GM23338 (cell line): ENCODE measurements around the gene TENM3. TPM values are rescaled to one million over a fixed set of nuclear protein-coding genes. Genes with fewer than 3 reads are reported as not detected.
A peak's percentile ranks its signal among the peaks of the same experiment; 100 is the strongest.

ENCODE experiments used
- ATAC-seq: fragments of 200-7000 bp; cut with Tn5 transposase; 3 replicates; pipeline ENCODE4 v1.9.1; 2020
- DNase-seq: peaks from one replicate; pipeline ENCODE4 v3.0.0-alpha.2; 2015; ENCODE audit warnings: low spot score
- H2AFZ ChIP-seq: fragments of 200-600 bp; sonication (generic); 2 replicates; pipeline ENCODE4 v1.8.0; 2016; ENCODE audit warnings: antibody characterized with exemption, mild to moderate bottlenecking, moderate library complexity
- H3F3A ChIP-seq: fragments of 200-600 bp; sonication (generic); replicated peaks from 2 replicates; pipeline ENCODE4 v1.8.0; 2017; ENCODE audit warnings: antibody characterized with exemption, mixed run types, low read depth
- H3K27ac ChIP-seq: fragments of 200-600 bp; sonication (generic); 2 replicates; pipeline ENCODE4 v1.6.1; 2016; ENCODE audit warnings: low read depth
- H3K27me3 ChIP-seq: fragments of 200-600 bp; sonication (generic); 2 replicates; pipeline ENCODE4 v1.8.0; 2016; ENCODE audit warnings: mild to moderate bottlenecking, mixed run types, moderate library complexity; ENCODE audit not compliant: insufficient read depth
- H3K36me3 ChIP-seq: fragments of 200-600 bp; sonication (generic); 2 replicates; pipeline ENCODE4 v1.8.0; 2016; ENCODE audit warnings: mild to moderate bottlenecking; ENCODE audit not compliant: insufficient read depth
- H3K4me1 ChIP-seq: fragments of 200-600 bp; sonication (generic); 2 replicates; pipeline ENCODE4 v1.8.0; 2016; ENCODE audit warnings: mild to moderate bottlenecking, moderate library complexity; ENCODE audit not compliant: insufficient read depth
- H3K4me2 ChIP-seq: fragments of 200-600 bp; sonication (generic); 2 replicates; pipeline ENCODE4 v1.7.1; 2017; ENCODE audit warnings: mixed run types
- H3K4me3 ChIP-seq: fragments of 200-600 bp; sonication (generic); 2 replicates; pipeline ENCODE4 v1.6.1; 2016; ENCODE audit warnings: mixed run types
- H3K79me2 ChIP-seq: fragments of 200-600 bp; sonication (generic); replicated peaks from 2 replicates; pipeline ENCODE4 v1.8.0; 2017; ENCODE audit warnings: mild to moderate bottlenecking; ENCODE audit not compliant: insufficient read depth
- H3K9me2 ChIP-seq: fragments of 200-600 bp; sonication (generic); 2 replicates; pipeline ENCODE4 v1.8.0; 2017; ENCODE audit not compliant: insufficient read depth
- H4K20me1 ChIP-seq: fragments of 200-600 bp; sonication (generic); replicated peaks from 2 replicates; pipeline ENCODE4 v1.8.0; 2017; ENCODE audit warnings: mild to moderate bottlenecking; ENCODE audit not compliant: insufficient read depth
- H3K27ac Mint-ChIP-seq: 2 replicates; pipeline ENCODE4 v1.8.0; 2020; ENCODE audit warnings: inconsistent platforms, mild to moderate bottlenecking, moderate library complexity, mixed read lengths
- H3K27me3 Mint-ChIP-seq: 3 replicates; pipeline ENCODE4 v1.8.0; 2022; ENCODE audit warnings: low read depth, mild to moderate bottlenecking, moderate library complexity, mixed read lengths, inconsistent platforms; ENCODE audit not compliant: insufficient read depth, poor library complexity
- H3K36me3 Mint-ChIP-seq: 3 replicates; pipeline ENCODE4 v1.8.0; 2021; ENCODE audit warnings: low read depth, mild to moderate bottlenecking, inconsistent platforms, moderate library complexity, mixed read lengths
- H3K4me1 Mint-ChIP-seq: 3 replicates; pipeline ENCODE4 v1.8.0; 2020; ENCODE audit warnings: mild to moderate bottlenecking, inconsistent platforms, mixed read lengths
- H3K4me3 Mint-ChIP-seq: 3 replicates; pipeline ENCODE4 v1.8.0; 2021; ENCODE audit warnings: moderate library complexity, mild to moderate bottlenecking, inconsistent platforms, mixed read lengths
- H3K9me3 Mint-ChIP-seq: 3 replicates; pipeline ENCODE4 v1.8.0; 2020; ENCODE audit warnings: moderate library complexity, mild to moderate bottlenecking, inconsistent platforms, mixed read lengths
- CREB1 ChIP-seq: fragments of 250-450 bp; sonication (Bioruptor Pico); IDR thresholded peaks from 2 replicates; pipeline ENCODE4 v1.5.0; 2020; ENCODE audit warnings: low read depth, mild to moderate bottlenecking, moderate library complexity
- CTCF ChIP-seq, 2 experiments: fragments of 200-600 bp in 1 of 2; sonication (generic) in 1 of 2; conservative IDR thresholded peaks; 2 replicates each; pipeline versions ENCODE4 v1.5.1 to v1.6.1; 2016 to 2017; ENCODE audit warnings: antibody characterized with exemption in 2 of 2, low read depth in 2 of 2, mild to moderate bottlenecking in 2 of 2, moderate library complexity in 1 of 2
- ETS1 ChIP-seq: IDR thresholded peaks from 2 replicates; pipeline ENCODE4 v1.6.1; 2016; ENCODE audit warnings: antibody characterized with exemption
- EZH2 ChIP-seq: fragments of 200-600 bp; sonication (generic); IDR thresholded peaks from one replicate; pipeline ENCODE4 v1.8.0; 2017; ENCODE audit warnings: antibody characterized with exemption, mild to moderate bottlenecking, low read depth; ENCODE audit not compliant: unreplicated experiment
- EZH2phosphoT487 ChIP-seq: fragments of 200-600 bp; sonication (generic); IDR thresholded peaks from one replicate; pipeline ENCODE4 v1.8.1; 2018; ENCODE audit warnings: antibody characterized with exemption; ENCODE audit not compliant: unreplicated experiment
- JUNB ChIP-seq: IDR thresholded peaks from one replicate; pipeline ENCODE4 v1.6.1; 2016; ENCODE audit warnings: antibody characterized with exemption; ENCODE audit not compliant: unreplicated experiment
- NANOG ChIP-seq: IDR thresholded peaks from 2 replicates; pipeline ENCODE4 v1.6.1; 2016; ENCODE audit warnings: antibody characterized with exemption, borderline replicate concordance
- POLR2AphosphoS5 ChIP-seq: IDR thresholded peaks from 2 replicates; pipeline ENCODE4 v1.6.1; 2016; ENCODE audit warnings: antibody characterized with exemption, low read depth
- STAT1 ChIP-seq: IDR thresholded peaks from one replicate; pipeline ENCODE4 v1.6.1; 2016; ENCODE audit warnings: antibody characterized with exemption; ENCODE audit not compliant: unreplicated experiment
- ZNF114 ChIP-seq: fragments of 250-450 bp; sonication (Bioruptor Pico); IDR thresholded peaks from 2 replicates; pipeline ENCODE4 v1.5.0; 2020; ENCODE audit warnings: mild to moderate bottlenecking, moderate library complexity
- ZNF331 ChIP-seq: fragments of 250-450 bp; sonication (Bioruptor Pico); IDR thresholded peaks from 2 replicates; pipeline ENCODE4 v1.5.0; 2020; ENCODE audit warnings: low read depth, mild to moderate bottlenecking, moderate library complexity
- ZNF462 ChIP-seq: fragments of 250-450 bp; sonication (Bioruptor Pico); IDR thresholded peaks from 2 replicates; pipeline ENCODE4 v1.5.0; 2020; ENCODE audit warnings: mild to moderate bottlenecking, moderate library complexity
- polyA plus RNA-seq: library from polyadenylated mRNA; unstranded; fragments of >200 nt; fragmentation: Nextera tagmentation; extraction: Ambion mirVana; gene quantifications from 2 replicates; pipeline ENCODE4 v1.2.1, GENCODE V29; 2016
- total RNA-seq: library from RNA; depleted of rRNA; stranded (reverse); fragments of >200 nt; shearing (Covaris generic); gene quantifications from 2 replicates; pipeline ENCODE4 v1.2.3, GENCODE V29; 2014
- TF ChIP-seq, protein P1 (sequence below): IDR thresholded peaks from one replicate; pipeline ENCODE4 v1.6.1; 2018; ENCODE audit warnings: antibody characterized with exemption; ENCODE audit not compliant: unreplicated experiment

TENM3 gene
- total and polyA plus RNA-seq, 2 experiments from 2014 or later, result 22.2 to 128 TPM

GRCh38 chr4:182219411-182220056 lies 23.7 kb upstream of the TENM3 start:
- H4K20me1 ChIP-seq, result no peaks in the 10 kb centered on the region
- no peak for ATAC-seq
- H3K36me3 Mint-ChIP-seq, result no peaks in the 10 kb centered on the region

More at GRCh38 chr4:182219411-182220056, 23.7 kb upstream of the TENM3 start:
- no peak overlapping the region for H2AFZ ChIP-seq
- no peaks in the 10 kb centered on the region for H3K9me3 Mint-ChIP-seq
- peaks cover 1% of the 10 kb centered on the region for H3K27me3 Mint-ChIP-seq
- H3K27ac ChIP-seq, result no peak overlapping the region
- no peak overlapping the region for H3K4me3 Mint-ChIP-seq
- DNase-seq, result no peak
- 0 out of 2 replicates have a peak, but pooled peaks cover 6% of the 10 kb centered on the region for H3K4me1 ChIP-seq
- H3K4me1 Mint-ChIP-seq, result peaks cover 27% of the 10 kb centered on the region
- H3F3A ChIP-seq, result no peaks in the 10 kb centered on the region
- TF ChIP-seq EZH2 (no peak), POLR2AphosphoS5 (no peak), CREB1 (CRISPR knock-in tag) (no peak), NANOG (no peak), ZNF462 (CRISPR knock-in tag) (no peak), EZH2phosphoT487 (no peak), STAT1 (no peak), ETS1 (no peak), ZNF114 (no peak), ZNF331 (no peak), JUNB (no peak), CTCF (conservative IDR thresholded peaks at IDR 0.05; ENCODE audit: low read depth in 2 of 2) (no peak)
- TF ChIP-seq, protein P1, sequence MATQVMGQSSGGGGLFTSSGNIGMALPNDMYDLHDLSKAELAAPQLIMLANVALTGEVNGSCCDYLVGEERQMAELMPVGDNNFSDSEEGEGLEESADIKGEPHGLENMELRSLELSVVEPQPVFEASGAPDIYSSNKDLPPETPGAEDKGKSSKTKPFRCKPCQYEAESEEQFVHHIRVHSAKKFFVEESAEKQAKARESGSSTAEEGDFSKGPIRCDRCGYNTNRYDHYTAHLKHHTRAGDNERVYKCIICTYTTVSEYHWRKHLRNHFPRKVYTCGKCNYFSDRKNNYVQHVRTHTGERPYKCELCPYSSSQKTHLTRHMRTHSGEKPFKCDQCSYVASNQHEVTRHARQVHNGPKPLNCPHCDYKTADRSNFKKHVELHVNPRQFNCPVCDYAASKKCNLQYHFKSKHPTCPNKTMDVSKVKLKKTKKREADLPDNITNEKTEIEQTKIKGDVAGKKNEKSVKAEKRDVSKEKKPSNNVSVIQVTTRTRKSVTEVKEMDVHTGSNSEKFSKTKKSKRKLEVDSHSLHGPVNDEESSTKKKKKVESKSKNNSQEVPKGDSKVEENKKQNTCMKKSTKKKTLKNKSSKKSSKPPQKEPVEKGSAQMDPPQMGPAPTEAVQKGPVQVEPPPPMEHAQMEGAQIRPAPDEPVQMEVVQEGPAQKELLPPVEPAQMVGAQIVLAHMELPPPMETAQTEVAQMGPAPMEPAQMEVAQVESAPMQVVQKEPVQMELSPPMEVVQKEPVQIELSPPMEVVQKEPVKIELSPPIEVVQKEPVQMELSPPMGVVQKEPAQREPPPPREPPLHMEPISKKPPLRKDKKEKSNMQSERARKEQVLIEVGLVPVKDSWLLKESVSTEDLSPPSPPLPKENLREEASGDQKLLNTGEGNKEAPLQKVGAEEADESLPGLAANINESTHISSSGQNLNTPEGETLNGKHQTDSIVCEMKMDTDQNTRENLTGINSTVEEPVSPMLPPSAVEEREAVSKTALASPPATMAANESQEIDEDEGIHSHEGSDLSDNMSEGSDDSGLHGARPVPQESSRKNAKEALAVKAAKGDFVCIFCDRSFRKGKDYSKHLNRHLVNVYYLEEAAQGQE, result no peak
- H3K4me3 ChIP-seq, result no peak overlapping the region
- peak overlapping the region; percentile 76 for H3K27ac Mint-ChIP-seq
- H3K27me3 ChIP-seq, result no peaks in the 10 kb centered on the region
- H3K36me3 ChIP-seq, result no peaks in the 10 kb centered on the region
- H3K4me2 ChIP-seq, result no peak overlapping the region
- no peaks in the 10 kb centered on the region for H3K9me2 ChIP-seq
- no peaks in the 10 kb centered on the region for H3K79me2 ChIP-seq
